GM12801 (cell line): Measurements from ENCODE around the gene PPP1R9A.

Source experiments
- CTCF ChIP-seq: IDR thresholded peaks from one replicate; pipeline ENCODE4 v1.5.1; 2011; ENCODE audit warnings: control low read depth; ENCODE audit not compliant: insufficient read length; ENCODE audit errors: extremely low read depth

PPP1R9A gene

GRCh38 chr7:95295397-95295796 is 388.0 kb downstream of the PPP1R9A start:
- no peak for TF ChIP-seq CTCF

DNA sequence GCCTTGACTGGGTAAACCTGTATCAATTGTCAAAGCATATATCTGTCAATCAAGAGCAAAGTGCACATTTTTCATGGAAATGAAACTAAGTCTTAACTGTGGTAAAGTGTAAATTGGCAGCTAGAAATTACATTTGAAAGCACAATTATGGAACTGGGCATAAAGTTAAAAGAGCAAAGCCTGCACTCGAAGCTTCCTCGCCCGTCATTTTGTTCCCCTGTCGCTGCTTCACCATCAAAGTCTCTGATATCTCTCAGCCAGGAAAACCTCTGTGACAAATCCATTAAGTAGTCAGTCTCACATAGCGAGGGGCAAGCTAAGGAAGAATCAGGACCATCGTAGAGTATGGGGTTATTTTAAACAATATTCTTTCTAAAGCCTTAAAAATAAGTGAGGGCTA is 389.1 kb downstream of the PPP1R9A start:
- no peak for TF ChIP-seq CTCF

- no peak for TF ChIP-seq CTCF
These were observed 389.6 kb downstream of the PPP1R9A start for GRCh38 chr7:95297041-95297440.

GRCh38 chr7:95298091-95298490 is 390.7 kb downstream of the PPP1R9A start:
- TF ChIP-seq CTCF, result no peak

DNA sequence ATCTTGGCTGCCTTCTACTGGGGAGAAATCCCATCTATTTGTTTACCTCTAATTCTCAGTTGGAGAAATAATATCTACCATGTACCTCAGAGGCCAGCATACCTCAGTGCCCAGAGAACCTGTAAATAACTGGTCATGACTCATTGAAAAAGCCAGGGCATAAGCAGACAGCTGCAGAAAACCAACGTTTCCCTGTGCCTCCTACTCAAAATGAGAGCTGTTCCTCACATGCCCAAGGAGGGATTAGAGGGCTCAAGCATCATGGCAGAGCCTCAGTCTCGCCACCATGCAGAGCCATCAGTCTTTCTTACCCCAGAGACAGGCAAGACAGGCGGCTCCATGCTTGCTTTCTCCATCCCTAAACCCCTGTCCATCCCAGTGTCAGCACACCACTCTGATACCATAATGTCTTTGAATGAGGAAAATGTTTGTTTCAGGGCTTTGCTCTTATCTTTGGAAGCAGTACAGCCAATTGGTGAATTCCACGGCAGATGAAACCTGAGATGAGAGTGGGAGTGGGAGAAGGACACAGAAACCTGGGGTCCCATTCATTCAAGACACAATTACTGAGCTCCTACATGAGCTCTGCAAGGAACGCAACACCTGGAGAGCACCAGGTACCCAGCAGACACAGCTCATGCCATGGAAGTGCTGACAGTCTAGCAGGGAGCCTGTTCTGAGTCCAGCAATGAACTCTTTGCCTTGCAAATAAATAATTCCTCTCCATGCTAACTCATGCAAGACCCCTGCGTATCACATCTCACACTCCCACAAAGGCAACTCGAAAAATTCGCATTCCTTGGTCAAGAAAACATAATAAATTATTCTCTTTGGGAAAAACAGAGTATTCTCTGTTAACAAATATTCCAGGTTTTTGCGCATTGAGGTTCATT is 395.9 kb downstream of the PPP1R9A start:
- TF ChIP-seq CTCF, result no peak

DNA sequence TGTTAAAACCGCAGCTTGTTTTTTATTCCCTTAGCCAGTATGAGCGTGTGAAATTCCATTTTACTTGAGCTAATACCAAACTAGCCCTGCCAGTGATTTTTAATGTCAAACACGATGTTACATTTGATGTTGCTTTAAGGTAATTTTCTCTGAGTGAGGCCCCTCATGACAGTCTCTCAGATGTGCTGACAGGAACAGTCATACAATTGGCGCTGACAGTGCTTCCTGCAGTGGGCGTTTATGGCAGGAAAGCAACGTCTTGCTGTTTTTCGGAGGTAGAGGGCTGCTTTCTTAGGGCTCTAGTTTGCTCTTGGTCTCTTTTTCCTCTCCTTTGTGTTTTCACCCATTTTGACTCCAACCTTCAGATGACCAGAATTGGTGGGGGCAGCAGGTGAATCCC is 397.6 kb downstream of the PPP1R9A start:
- no peak for TF ChIP-seq CTCF

DNA sequence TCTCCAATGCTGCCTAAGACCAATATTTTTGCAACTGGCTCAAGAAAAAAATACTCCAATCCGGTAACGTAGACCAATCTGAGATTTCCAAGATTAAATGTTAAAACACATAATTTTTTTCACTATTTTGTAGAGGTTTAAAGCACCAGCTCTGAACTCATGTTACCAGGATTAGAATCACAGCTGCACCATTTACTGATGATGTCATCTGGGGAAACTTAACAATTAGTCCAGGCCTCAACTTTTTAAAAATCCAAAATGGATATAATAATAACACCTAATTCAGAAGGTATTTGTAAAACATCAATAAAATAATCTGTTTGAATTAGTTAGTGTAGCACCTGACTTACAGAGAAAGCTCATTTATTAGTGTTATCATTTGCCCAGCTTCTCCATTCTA is 402.6 kb downstream of the PPP1R9A start:
- no peak for TF ChIP-seq CTCF
